SJSA1 (cell line): ENCODE data around the gene TNS1. TPM values are rescaled to one million over a fixed set of nuclear protein-coding genes. Genes with fewer than 3 reads are reported as not detected.

Experiments used
- DNase-seq, 2 experiments: peaks; one replicate each; pipeline ENCODE4 v3.0.0-alpha.2; 2015 to 2020; ENCODE audit warnings: low spot score in 2 of 2, low read depth in 1 of 2
- H3K27ac ChIP-seq: fragments of 250-450 bp; sonication (Bioruptor Pico); 2 replicates; pipeline ENCODE4 v1.5.1; 2020; ENCODE audit warnings: mild to moderate bottlenecking, moderate library complexity
- H3K27me3 ChIP-seq: fragments of 250-450 bp; sonication (Bioruptor Pico); replicated peaks from 2 replicates; pipeline ENCODE4 v1.5.1; 2020; ENCODE audit warnings: mild to moderate bottlenecking, moderate library complexity
- H3K36me3 ChIP-seq: fragments of 250-450 bp; sonication (Bioruptor Pico); 2 replicates; pipeline ENCODE4 v1.5.1; 2020; ENCODE audit warnings: mild to moderate bottlenecking
- H3K4me1 ChIP-seq: fragments of 250-450 bp; sonication (Bioruptor Pico); replicated peaks from 2 replicates; pipeline ENCODE4 v1.6.1; 2021; ENCODE audit warnings: mild to moderate bottlenecking
- H3K4me3 ChIP-seq: fragments of 250-450 bp; sonication (Bioruptor Pico); 2 replicates; pipeline ENCODE4 v1.5.1; 2020; ENCODE audit warnings: mild to moderate bottlenecking
- H3K9me3 ChIP-seq: fragments of 250-450 bp; sonication (Bioruptor Pico); replicated peaks from 2 replicates; pipeline ENCODE4 v1.5.1; 2020; ENCODE audit warnings: mild to moderate bottlenecking
- total RNA-seq: library from RNA; depleted of rRNA; stranded (reverse); fragments of >200 nt; shearing (Covaris generic); gene quantifications from 2 replicates; pipeline ENCODE4 v1.2.3, GENCODE V29; 2014

TNS1 gene
- total RNA-seq, 1 experiment from 2014 or later, result 9.8 TPM

DNA sequence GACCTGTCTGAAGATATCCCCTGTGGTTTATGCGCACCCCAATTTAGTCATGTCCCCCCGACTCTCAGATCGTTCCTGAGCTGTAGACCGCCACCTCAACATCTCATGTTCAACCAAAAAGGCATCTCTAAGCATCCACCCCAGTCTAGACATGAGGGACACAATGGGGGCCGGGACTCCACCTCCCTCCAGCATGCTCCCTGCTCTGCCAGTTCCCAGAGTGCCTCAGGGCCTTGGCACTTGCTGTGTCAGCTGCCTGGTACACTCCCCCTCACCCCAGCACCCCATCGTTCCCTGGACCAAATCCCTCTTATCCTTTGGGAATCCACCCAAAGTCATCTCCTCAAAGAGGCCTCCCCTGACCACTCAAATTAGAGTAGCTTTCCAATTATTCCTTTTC is 22.2 kb downstream of the TNS1 start:
- no peak overlapping the region for H3K4me3 ChIP-seq
- no peaks in the 10 kb centered on the region for H3K36me3 ChIP-seq
- H3K27ac ChIP-seq, result no peak overlapping the region
- no peaks in the 10 kb centered on the region for H3K9me3 ChIP-seq
- H3K27me3 ChIP-seq, result no peaks in the 10 kb centered on the region
- H3K4me1 ChIP-seq, result peaks cover 15% of the 10 kb centered on the region
- no peak for DNase-seq

DNA sequence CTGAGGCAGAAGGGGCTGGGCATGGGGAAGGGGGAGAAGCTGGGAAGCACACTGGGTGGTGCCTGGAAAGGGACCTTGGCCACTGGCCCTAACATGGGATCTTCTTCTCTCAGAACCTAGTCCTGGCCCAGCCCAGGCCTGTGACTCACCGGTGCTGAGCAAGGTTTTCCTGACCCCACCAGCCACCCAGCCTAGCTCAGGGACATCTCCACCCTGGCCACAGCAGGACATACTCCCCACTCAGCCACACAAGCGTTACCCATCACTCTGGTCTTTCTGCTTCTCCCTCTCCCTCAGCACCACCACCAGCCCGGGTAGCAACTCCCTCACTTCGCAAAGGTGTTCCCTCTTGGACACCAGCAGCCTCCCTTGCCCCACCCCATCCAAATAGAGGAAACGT is 22.8 kb downstream of the TNS1 start:
- no peak overlapping the region for H3K4me3 ChIP-seq
- H3K9me3 ChIP-seq, result no peaks in the 10 kb centered on the region
- H3K27me3 ChIP-seq, result no peaks in the 10 kb centered on the region
- no peaks in the 10 kb centered on the region for H3K36me3 ChIP-seq
- H3K27ac ChIP-seq, result no peak overlapping the region
- no peak for DNase-seq
- H3K4me1 ChIP-seq, result peaks cover 15% of the 10 kb centered on the region

DNA sequence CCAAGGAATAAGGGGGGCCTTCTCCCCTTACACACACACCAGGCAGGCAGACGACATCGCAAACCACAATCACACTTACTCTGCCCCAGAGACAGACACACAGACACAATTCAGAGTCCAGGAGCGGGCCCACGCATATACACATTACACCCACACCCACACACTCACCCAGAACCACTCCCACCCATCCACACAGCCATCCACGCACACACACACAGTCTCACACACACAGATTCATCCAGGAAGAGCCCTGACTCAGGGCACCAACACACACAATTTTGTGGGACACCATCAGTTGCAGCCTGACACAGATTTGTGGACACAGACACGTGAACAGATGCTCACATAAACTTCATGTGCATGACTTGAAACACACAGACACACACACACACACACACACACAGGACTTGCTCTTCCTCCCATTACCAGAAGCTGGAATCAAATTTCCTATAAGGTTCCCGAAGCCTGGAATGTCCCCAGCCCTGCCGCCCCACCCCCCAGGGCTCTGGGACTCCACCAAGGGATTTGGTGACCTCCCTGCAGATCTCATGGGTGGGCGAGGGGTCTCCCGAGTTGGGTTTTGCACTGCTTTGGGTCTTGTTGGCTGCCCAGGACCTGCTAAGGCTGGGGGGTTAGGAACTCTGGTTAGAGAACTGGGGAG is 23.5 kb downstream of the TNS1 start:
- Histone ChIP-seq H3K27ac (peak overlapping the region; percentile 15; the same call in 1 of the 2 replicates), H3K4me3 (peak overlapping the region; percentile 49), H3K36me3 (no peaks in the 10 kb centered on the region), H3K9me3 (no peaks in the 10 kb centered on the region), H3K27me3 (no peaks in the 10 kb centered on the region), H3K4me1 (peaks cover 15% of the 10 kb centered on the region)
- peak in 1 of 2 experiments; percentile 16 for DNase-seq

GRCh38 chr2:217978536-217979150 is 24.2 kb downstream of the TNS1 start:
- Histone ChIP-seq H3K36me3 (no peaks in the 10 kb centered on the region), H3K27me3 (no peaks in the 10 kb centered on the region), H3K4me1 (peaks cover 15% of the 10 kb centered on the region), H3K9me3 (no peaks in the 10 kb centered on the region), H3K4me3 (peak overlapping the region; percentile 49), H3K27ac (peak overlapping the region; percentile 15; the same call in 1 of the 2 replicates)
- peak in 1 of 2 experiments; percentile 22 for DNase-seq

GRCh38 chr2:217977840-217978535 is 24.8 kb downstream of the TNS1 start:
- Histone ChIP-seq H3K4me3 (no peak overlapping the region; the same call in 1 of the 2 replicates), H3K36me3 (no peaks in the 10 kb centered on the region), H3K27me3 (no peaks in the 10 kb centered on the region), H3K9me3 (no peaks in the 10 kb centered on the region), H3K4me1 (peaks cover 15% of the 10 kb centered on the region), H3K27ac (no peak overlapping the region)
- no peak for DNase-seq

- no peak overlapping the region for H3K4me3 ChIP-seq
- no peaks in the 10 kb centered on the region for H3K27me3 ChIP-seq
- H3K9me3 ChIP-seq, result no peaks in the 10 kb centered on the region
- H3K27ac ChIP-seq, result no peak overlapping the region
- H3K36me3 ChIP-seq, result no peaks in the 10 kb centered on the region
- no peak for DNase-seq
- peaks cover 15% of the 10 kb centered on the region for H3K4me1 ChIP-seq
Observed at GRCh38 chr2:217976301-217976700, 26.5 kb downstream of the TNS1 start.

GRCh38 chr2:217975626-217976025 is 27.2 kb downstream of the TNS1 start:
- Histone ChIP-seq H3K9me3 (no peaks in the 10 kb centered on the region), H3K36me3 (no peaks in the 10 kb centered on the region), H3K4me1 (peaks cover 15% of the 10 kb centered on the region), H3K27ac (no peak overlapping the region), H3K4me3 (no peak overlapping the region), H3K27me3 (no peaks in the 10 kb centered on the region)
- DNase-seq, result no peak

GRCh38 chr2:217974389-217975005 is 28.3 kb downstream of the TNS1 start:
- peaks cover 8% of the 10 kb centered on the region for H3K4me1 ChIP-seq
- no peak overlapping the region for H3K27ac ChIP-seq
- H3K36me3 ChIP-seq, result no peaks in the 10 kb centered on the region
- DNase-seq, result no peak
- no peak overlapping the region for H3K4me3 ChIP-seq
- no peaks in the 10 kb centered on the region for H3K27me3 ChIP-seq
- H3K9me3 ChIP-seq, result no peaks in the 10 kb centered on the region

DNA sequence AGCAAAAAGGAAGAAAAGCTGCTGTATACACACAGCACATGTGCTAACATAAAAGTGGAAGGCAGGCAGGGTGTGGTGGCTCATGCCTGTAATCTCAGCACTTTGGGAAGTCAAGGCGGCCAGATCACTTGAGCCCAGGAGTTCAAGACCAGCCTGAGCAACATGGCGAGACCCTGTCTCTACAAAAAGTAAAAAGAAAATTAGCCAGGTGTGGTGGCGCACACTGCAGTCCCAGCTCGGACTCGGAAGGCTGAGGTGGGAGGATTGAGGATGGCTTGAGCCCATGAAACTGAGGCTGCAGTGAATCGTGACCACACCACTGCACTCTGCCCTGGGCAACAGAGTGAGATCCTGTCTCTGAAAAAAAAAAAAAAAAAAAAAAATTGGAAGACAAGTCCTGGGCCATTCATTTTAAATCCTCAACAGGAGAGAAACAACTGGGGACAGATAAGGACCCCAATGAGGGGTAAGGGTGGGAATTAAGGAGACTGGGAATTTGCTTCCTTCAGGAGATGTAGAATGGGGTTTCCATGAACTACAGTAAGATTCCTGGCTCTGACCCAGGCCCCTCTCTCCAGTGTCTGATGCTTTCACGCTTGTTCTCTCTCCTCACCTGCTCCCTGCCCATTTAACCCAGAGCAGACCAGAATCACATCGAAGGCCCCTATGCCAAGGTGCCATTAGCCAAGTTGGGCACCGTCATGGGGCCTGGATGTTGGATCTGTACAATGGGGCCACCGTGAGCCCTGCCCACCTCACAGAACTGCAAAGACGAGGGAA is 29.6 kb downstream of the TNS1 start:
- Histone ChIP-seq H3K36me3 (no peaks in the 10 kb centered on the region), H3K4me1 (no peaks in the 10 kb centered on the region), H3K27ac (no peak overlapping the region), H3K27me3 (no peaks in the 10 kb centered on the region), H3K4me3 (no peak overlapping the region), H3K9me3 (no peaks in the 10 kb centered on the region)
- no peak for DNase-seq

- Histone ChIP-seq H3K27me3 (no peaks in the 10 kb centered on the region), H3K36me3 (no peaks in the 10 kb centered on the region), H3K4me3 (no peak overlapping the region), H3K4me1 (no peaks in the 10 kb centered on the region), H3K9me3 (no peaks in the 10 kb centered on the region), H3K27ac (no peak overlapping the region)
- no peak for DNase-seq
Observed at GRCh38 chr2:217972490-217972889, 30.3 kb downstream of the TNS1 start.

- Histone ChIP-seq H3K27me3 (no peaks in the 10 kb centered on the region), H3K36me3 (no peaks in the 10 kb centered on the region), H3K9me3 (no peaks in the 10 kb centered on the region), H3K4me3 (no peak overlapping the region), H3K4me1 (no peaks in the 10 kb centered on the region), H3K27ac (no peak overlapping the region)
- no peak for DNase-seq
Observed at GRCh38 chr2:217972037-217972436, 30.8 kb downstream of the TNS1 start.

- Histone ChIP-seq H3K9me3 (no peaks in the 10 kb centered on the region), H3K27ac (no peak overlapping the region), H3K4me1 (peaks cover 6% of the 10 kb centered on the region), H3K27me3 (no peaks in the 10 kb centered on the region), H3K36me3 (no peaks in the 10 kb centered on the region), H3K4me3 (no peak overlapping the region)
- no peak for DNase-seq
Observed at GRCh38 chr2:217971166-217971565, 31.6 kb downstream of the TNS1 start.

DNA sequence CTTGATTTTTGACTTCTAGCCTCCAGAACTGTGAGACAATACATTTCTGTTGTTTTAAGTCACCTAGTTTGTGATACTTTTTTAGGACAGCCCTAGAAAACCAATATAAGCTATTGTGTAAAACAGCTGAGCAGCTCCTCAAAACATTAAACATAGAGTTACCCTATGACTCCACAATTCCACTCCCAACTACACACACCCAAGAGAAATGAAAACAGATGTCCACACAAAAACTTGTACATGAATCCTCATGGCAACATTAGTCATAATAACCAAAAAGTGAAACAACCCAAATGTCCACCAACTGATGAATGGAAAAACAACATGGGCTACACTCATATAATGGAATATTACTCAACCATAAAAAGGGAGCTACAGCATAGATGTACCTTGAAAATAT is 32.6 kb downstream of the TNS1 start:
- no peak for DNase-seq
- Histone ChIP-seq H3K9me3 (no peaks in the 10 kb centered on the region), H3K4me3 (no peak overlapping the region), H3K4me1 (peaks cover 15% of the 10 kb centered on the region), H3K36me3 (no peaks in the 10 kb centered on the region), H3K27ac (no peak overlapping the region), H3K27me3 (no peaks in the 10 kb centered on the region)
